ENCODE results near the gene PTPN20.

PTPN20 gene

DNA sequence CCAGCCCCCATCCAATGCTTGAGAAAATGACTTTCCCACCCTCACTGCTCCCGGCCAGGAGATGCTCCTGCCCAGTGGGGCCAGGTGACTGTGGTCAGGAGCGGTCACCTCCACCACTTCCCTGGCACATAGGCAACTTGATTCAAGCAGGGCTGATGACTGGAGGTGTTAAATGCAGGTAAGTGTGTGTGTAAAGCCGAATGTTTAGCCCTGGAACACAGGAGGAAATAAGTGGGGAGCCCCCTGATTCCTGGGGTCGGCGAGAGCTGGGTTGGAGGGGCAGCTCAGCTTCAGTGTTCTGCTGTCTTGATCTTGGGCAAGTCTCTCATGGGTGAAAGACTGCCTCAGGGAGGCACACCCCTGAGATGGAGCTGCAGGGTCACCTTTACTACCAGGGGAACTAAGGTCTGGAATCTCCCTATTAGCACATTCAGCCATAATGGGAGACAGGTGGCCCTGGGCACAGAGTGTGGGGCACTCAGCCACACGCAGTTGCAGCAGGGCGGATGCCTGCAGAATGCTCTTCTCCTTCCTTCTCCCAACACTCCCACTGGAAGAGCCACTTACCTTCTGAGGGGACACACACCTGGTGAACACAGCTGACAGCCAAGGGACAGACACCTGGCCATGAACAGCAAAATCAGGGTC, 124.1 kb downstream of the PTPN20 start:
- no peak for DNase-seq

DNA sequence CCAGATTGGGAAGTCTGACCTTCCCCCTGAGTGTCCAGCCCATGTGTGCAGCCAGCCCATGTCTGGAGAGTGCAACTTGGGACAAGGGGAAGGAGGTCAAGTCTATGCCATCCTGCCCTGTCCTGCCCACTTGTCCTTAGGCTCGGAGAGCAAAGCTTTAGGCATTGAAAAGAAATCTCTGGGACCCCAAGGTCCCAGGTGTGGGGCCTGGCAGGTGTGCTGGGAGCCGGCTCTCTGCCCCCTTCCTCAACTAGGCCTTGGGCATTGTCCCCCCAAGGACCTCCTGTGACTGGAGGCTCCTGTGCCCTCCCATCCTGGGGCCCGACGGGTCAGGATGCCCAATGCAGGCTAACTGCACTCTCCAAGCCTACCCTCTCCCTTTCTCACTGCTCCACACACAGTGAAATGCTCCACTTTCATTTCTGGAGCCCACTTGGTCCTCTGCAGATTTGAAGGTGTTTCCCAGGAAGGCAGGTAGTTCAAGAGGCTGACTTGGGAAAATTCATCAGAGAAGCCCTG, 124.7 kb downstream of the PTPN20 start:
- no peak for DNase-seq

DNA sequence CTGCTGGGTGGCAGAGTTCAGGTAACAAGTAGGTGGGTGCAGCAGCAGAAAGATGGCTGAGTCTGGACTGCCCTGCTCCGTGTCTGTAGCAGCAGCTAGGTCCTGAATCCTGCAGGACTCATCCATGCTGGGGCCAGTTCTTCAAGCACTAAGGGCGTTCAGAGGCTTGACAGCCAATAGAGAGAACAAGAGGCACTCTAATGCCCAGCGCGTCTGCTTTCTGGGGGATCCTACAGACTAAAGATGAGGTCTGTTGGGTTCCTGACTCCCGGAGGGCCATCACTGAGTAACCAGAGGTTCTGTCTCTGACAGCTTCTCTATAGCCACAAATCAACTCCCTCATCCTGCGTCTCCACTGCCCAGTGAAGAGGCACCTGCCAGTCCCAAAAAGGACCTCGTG, 125.5 kb downstream of the PTPN20 start:
- DNase-seq = no peak

DNA sequence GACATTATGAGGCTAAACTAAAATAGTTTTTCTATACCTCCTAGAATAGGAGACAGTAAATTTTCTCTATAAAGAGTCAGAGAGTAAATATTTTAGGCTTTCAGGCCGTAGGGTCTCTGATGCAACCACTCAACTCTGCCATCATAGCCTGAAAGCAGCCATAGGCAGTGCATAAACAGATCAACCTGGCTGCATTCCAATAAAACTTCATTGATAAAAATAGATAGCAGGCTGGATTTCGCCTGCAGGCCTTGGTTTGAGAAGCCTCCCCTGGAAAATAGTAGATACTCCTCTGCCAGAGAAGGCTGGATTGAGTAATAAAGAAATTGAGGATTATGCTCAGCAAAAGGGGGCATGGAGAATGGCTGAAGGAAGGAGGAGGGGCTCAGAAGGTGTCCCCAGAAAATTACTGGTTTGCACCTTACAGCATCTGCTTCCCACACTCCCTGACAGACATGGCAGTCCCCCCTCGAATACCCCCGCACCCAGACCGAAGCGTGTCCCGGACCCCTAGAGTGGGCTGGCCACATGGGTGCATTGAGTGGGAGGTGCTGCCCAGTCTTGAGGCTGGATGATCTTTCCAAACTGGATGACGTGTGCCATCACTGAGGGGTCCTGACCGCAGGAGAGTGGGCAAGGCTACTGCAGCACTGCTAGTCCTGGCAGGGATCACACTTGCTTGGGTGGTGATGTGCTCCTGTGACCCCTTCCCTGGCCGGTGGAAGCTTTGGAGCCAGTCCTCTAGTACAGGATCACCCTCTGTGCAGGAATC, 126.6 kb downstream of the PTPN20 start:
- no peak for DNase-seq

DNA sequence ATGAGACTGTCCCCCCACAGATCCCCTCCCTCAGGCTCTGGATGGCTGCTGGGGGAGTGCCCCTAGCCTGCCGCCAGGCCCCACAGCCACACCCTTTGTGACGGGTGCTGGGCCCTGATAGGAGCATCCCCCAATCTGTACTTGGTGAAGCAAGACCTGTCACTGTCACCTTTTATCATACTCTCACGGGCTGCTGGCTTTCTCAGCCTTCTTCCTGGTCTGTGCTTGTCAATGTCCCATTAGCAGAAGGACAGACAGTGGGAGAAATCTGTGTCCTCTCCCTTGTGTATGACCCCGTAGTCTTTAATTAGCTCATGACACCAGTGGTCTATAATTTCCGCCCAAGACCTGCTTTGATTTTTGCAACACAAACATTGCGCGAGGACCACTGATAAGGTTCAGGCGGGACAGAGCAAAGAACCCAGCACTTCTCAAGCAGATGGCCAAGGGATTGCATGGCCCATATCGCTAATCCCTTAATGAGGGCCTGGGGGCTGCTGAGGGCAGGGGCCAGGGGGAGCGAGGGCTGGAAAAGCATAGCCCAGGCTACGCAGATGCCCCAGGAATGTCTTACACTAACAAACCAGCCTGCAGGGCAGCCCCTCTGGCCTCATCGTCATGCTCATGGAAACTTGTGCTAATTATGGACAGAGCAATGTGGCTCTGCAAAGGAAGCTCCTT, 127.8 kb downstream of the PTPN20 start:
- DNase-seq = no peak

DNA sequence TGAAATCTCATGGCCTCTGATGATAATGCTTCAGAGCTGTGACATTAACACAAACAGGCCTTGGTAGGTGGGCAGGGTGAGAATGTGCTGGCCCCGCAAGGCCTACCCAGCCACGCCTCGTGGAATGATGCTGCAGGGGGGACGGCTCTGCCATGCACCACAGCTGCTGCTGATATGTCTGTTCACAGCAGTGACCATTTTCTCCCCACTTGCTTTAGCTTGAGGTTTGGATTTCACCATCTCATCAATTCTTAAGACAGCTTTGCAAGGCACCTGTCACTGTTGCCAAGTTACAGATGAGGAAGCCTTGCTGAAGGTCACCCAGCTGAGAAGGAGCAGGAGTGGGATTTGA, 128.3 kb downstream of the PTPN20 start:
- no peak for DNase-seq

DNA sequence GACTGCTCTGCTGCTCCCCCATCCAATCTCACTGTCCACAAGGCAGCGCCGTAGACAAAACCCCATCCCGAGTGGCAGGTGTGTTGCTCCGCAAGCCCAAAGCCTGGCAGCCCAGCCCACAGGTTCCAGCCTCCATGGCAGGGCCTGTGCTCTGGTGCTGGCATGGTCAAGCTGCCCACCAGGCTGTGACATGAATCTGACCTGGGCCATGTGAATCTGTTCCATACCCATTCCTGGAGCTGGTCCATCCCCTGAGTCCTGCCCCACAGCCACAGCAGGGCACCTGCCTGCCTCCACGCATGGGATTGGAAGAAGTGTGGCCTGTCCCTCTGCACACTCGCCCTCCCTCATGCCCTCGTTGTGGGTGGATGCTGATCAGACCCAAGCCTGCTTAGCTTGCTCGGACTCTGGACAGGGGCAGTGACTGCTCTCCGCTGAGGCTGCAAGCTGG, 128.8 kb downstream of the PTPN20 start:
- DNase-seq = no peak

DNA sequence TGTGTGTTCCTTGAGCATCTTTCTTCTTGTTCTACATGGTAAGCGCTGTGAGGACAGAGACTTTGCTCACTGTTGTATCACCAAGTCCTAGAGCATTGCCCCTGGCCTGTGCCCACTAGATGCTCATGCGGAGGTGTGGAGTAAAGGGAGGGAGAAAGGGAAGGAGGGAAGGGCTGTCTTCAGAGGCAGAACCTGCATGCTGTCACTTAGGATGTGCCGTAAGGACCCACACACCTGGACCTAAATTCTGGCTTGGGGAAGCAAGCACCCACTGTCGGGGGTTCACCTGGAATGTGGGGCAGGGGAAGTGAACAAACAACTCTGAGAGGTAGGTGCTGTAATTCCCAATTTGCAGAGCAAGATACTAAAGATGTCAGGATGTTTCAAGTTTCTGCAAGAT, 129.5 kb downstream of the PTPN20 start:
- no peak for DNase-seq

DNA sequence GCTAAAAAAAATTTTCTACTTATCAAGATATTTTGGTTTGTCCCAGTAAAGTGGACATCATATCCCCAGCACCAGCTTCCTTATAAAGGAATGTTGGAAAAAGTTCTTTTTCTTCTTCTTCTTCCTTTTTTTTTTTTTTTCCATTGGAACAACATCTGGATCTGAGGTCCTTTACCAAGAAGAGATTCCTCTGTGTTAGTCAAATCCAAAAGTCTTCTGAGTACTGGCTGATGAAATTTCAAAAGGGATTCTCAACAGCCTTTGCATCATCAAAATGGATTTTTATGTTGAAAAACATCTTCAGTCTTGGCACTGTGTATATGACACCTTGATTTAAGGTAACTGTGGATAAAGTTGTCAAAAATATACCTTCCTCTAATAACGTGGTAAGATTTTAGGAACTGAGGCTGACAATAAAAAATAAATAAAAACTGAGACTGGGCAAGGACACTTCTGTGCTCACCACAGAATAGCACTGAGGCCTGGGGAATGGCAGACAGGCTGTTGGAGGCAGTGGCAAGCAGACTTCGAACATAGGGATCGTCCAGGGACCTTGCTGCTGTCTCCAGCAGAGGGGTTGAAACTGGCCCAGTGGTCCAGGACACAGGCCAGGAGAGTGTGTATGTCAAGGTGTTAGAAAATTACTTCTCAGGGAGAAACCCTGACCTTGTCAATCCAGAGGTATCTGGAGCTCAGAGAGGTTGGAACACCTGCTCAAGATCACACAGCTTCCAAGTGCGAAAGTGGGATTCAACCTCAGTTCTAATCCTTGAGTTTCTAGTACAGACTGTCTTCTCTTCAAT, 130.4 kb downstream of the PTPN20 start:
- DNase-seq = no peak

DNA sequence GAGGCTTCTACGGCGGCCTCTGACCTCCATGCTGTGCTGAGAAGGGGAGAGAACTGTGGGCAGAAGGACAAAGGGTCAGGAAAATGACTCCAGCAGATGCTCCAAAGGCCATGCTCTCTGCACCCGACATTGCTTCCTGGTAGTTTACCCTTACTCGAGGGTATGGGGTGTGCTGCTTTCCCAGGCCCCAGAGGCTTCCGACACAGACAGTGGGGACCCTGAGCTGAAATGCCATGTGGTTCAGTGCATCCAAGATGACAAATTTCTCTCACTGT, 130.9 kb downstream of the PTPN20 start:
- no peak for DNase-seq

DNA sequence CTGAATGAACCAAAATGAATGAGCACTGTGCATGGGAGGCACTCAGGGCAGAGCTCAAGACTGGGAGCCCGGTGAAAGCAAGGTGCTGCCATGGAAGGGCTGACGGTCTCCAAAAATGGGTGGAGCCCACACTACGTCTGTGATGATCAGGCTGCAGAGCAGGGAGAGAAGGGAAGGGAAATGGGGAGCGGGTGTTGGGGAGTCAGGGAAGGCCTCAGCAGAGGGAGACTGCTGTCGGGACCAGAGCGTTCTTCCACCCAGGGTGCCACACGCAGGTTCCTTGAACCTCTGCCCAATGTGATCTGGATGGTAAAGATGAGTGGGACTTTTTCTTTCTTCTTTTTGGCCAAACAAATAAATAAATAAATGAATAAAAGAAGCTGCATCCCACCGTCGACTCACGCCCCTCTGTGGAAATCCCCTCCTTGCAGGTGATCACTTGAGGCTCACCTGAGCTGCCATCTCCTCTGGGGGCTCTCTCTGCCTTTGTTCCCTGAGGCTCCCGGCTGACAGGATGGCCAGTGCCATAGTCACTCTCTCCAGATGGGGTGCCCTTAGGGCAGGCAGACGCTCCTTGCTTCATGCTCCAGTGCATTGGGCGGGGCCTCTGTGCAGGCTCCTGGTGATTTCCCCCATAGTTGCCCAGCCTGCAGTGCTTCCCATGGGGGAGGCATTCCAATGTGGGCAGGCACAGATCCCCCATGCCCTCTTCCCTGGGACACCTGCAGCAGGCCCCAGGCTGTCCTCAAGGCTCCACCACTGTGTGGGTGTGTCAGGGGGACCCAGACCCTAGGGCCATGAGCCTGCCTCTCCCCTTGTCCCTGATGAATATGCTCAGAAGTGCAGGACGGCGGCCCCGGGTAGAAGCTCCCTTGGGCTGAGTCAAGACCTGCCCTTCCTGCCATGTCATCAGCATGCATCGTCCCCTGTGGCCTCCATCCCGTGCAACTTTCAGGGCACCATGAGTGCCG, 131.8 kb downstream of the PTPN20 start:
- no peak for DNase-seq

DNA sequence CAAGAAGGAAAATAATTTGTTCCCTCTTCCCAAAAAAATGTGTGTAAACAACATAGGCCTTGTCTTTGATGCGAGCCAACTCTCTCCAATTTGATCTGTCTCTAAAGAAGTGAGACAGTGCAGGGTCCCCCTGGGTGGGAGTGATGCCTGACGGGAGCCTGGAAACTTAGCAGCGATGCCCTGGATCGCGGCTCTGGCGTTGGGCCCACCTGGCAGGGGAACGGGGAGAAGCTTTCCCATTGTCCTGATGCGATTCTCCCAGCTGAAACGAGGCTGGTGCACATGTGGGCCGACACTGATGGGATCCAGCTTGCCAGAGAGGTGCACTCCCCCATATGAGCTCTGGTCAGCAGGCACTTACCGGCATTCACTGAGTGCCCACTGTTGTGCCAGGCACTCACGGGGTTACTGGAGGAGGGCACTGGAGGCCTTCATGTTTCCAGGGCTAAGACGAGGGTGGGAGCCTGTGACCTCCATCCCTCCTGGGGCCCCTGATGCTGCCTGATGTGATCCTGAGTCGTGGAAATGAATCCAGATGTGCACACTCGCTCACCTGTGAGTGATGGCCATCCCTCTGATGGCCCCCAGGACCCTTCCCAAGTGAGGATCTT, 132.8 kb downstream of the PTPN20 start:
- DNase-seq = no peak

DNA sequence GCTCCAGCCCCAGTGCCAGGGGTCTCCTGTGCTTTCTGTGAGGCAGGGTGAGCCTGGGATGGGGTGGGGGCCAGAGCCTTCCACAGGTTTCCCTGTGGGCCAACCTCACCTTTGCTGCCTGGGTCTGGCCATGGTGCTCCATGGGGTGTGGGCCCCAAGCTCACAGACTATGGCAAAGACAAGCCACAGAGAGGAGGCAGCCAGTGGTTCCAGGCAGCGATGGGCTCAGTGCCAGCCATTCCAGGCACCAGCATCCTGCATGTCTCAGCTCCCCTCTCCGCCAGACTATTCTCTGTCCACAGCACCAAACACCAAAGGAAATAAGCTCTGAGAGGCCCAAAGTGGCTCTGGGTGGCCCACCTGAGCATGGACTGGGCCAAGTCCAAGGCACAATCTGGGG, 133.5 kb downstream of the PTPN20 start:
- no peak for DNase-seq

DNA sequence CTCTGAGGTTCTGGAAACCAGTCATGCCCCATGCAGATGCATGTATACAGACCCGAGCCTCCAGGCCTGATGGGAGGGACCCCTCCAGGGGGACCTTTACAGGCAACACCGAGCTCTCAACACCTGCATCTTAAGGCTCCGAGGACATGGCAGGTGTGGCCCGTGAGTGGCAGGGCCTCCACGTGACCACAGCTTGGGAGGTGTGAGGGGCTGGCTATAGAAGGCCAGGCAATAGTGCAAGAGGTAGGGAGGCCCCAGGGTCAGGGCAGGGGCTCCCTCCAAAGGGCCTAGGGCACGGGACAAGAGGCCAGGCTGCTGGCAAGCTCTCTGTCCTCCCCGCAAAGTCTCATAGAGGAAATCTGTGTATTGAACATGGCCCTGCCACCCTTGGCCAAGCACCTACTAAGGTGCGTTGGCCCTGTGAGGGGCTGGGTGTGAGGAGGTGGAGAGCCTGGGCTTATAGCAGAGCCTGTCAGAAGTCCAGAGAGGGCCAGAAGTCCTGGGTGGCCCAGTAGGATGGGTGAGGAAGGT, 134.2 kb downstream of the PTPN20 start:
- no peak for DNase-seq

DNA sequence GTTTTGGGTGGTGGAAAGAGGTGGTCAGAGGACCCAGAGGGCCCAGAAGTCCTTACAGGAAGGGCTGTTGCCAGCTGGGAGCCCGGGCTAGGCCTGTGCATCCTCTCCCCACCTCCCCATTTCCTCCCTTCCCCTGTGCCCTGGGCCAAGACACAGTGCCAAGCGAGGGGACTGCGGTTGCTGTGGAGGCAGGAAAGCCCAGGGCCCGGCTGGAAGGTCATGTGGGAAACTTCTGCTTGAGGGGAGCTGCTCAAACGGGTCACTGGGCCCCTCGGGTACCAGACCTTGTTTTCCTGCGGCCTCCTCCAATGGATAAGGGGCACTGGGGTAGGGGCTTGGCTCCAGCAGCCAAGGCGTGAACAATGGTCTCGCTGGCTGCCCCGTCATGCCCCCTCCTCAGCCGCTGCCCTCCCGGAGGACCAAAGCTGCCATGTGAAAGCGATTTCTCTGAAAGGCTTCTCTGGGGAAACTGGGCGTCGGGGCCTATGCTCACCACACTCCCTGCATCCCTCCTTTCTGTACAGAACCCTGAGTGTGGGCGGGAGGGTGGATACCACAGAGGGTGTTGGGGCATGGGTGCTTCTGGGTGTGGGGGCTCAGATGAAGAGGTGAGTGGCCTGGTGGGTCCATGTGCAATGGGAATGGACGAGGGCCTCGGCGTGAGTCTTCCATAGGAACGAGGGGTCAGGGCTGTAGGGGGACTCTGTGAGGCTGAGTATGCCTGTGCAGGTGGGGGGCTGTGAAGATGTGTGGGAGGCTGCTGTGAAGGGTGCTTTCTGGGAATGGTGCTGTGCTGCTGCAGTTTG, 135.3 kb downstream of the PTPN20 start:
- DNase-seq = no peak

DNA sequence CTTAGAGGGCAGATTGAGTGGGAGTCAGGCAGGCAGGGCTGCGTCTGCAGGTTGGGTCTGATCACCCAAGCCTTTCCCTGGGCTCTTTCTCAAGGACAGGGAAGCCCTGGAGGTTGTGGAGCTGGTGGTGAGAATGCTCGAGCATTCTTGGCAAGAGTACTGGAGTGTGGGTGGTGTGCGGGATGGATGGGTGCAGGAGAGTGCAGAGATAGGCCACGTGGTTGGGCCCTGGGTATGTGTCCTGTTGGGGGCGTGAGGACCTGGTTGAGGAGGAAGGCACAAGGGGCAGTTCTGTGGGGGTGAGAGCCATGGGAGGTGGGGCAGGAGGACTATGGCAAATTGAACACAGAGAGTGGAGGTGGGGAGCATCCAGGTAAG, 135.9 kb downstream of the PTPN20 start:
- DNase-seq = no peak

DNA sequence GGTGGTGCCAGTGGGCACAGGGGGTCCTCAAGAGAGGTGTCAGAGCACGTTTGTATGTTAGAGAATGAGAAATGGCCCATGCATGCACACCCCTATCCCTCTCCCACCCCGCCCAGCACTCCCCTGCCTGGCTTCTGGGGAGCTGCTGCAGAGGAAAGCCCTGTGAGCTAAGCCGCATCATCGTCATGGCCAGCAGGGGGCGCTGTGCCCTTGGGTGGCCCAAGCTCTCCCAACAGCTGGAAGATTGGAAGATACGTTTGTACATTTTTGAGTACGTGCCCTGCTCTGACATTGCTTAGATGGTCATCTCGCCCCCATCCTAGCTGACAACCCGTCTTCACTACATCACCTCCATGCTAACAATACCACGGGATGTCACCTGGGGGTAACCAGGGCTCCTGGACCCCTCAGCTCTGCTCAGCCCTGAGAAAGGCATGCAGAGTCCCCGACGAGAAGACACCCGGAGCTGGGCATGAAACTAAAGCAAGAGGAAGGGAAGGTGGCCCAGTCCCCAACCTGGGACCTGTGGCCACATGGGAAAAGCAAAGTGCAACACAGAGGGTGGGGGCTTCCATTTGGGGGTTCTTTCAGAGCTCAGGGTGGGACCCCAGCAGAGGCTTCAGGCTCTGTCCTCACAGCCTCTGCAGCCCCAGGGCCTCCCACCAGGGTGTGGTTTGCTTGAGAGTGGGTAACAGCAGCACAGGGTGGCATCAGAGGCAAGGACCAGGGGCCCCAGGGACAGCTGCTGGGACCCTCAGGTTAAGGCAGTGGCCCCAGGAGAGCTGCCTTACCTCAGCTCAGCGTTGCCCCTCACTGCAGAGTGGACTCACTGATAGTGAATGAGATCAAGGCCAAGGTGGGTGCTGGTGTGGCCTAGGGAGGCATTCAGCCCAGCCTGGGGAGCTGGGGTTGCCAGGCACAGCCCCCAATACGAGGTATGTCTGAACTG, 136.6 kb downstream of the PTPN20 start:
- DNase-seq = peak; percentile 14

DNA sequence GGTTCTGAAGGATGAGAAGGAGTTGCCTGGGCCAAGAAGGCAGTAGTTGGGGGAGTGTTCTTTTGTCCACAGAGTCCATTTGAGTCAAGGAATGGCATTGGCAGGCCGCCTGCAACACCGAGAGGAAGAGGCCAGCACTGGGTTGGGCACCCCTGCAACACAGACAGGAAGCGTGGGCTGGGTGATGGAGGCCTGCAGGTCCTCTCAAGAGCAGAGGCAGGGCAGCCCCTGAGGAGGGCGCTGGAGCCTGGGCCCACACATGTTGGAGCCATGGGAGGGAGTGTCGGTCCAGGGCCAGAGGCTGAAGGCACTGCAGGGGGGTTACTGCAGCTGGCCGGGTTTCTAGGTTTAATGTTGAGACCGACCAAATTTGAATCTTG, 137.3 kb downstream of the PTPN20 start:
- DNase-seq = no peak

DNA sequence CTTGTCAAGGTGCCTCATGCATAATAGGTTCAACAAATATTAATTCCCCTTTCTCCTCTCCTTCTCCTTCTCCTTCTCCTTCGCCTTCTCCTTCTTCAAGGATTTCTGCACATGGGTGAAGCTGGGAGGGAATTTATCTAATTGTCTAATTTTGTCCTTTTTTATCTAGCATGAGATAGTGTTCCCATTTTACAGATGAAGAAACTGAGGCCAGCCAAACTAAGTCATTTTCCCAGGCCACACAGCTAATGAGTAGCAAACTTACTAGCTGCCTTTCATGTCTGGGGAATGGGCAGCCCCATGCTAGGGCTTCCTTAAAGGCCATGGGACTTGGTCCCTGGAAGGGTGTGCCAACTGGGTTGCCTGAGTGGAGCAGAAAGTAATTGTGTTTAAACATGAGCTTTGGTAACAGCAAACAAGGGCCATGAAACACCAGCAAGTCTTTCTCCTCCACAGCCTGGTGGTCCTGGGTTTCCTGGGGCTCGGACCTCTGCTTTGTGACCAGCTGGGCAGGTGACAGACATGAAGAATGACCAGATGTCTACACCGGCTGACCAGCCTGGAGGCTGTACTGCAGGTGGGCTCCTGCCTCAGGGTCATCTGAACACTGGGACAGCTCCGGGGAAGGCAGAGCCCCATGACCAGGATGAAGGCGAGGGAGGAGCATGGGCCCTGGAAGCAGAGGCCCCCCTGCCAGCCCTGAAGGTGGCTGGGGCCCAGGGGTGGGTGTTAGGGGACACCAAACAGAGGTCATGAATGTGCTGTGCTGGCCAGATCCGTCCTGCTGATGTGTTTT, 138.0 kb downstream of the PTPN20 start:
- DNase-seq = no peak
